ENCODE measurements around the gene TXNRD2. TPM values are rescaled to one million over a fixed set of nuclear protein-coding genes. Genes with fewer than 3 reads are reported as not detected.

The TXNRD2 gene
- total and polyA plus RNA-seq, 10 of the 15 experiments (the other 5 are each of a cell fraction or from before 2014, with no cell fraction given): 1.6 to 26.0 (median 13.9) TPM

GRCh38 chr22:19854778-19855503 lies 86.7 kb downstream of the TXNRD2 start, which contains the start of the genes GNB1L and RTL10 (continued):
- TF ChIP-seq PRDM15 (CRISPR knock-in tag; IDR thresholded peaks at IDR 0.05): no peak
- TF ChIP-seq SP1 (IDR thresholded peaks at IDR 0.05; ENCODE audit: low read depth, low read length): peak; percentile 70
- TF ChIP-seq, protein P1, sequence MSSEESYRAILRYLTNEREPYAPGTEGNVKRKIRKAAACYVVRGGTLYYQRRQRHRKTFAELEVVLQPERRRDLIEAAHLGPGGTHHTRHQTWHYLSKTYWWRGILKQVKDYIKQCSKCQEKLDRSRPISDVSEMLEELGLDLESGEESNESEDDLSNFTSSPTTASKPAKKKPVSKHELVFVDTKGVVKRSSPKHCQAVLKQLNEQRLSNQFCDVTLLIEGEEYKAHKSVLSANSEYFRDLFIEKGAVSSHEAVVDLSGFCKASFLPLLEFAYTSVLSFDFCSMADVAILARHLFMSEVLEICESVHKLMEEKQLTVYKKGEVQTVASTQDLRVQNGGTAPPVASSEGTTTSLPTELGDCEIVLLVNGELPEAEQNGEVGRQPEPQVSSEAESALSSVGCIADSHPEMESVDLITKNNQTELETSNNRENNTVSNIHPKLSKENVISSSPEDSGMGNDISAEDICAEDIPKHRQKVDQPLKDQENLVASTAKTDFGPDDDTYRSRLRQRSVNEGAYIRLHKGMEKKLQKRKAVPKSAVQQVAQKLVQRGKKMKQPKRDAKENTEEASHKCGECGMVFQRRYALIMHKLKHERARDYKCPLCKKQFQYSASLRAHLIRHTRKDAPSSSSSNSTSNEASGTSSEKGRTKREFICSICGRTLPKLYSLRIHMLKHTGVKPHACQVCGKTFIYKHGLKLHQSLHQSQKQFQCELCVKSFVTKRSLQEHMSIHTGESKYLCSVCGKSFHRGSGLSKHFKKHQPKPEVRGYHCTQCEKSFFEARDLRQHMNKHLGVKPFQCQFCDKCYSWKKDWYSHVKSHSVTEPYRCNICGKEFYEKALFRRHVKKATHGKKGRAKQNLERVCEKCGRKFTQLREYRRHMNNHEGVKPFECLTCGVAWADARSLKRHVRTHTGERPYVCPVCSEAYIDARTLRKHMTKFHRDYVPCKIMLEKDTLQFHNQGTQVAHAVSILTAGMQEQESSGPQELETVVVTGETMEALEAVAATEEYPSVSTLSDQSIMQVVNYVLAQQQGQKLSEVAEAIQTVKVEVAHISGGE (CRISPR knock-in tag; IDR thresholded peaks at IDR 0.05): no peak
- peak in 1 of 2 experiments; percentile 97; a peak in 1 of 3 replicates for TF ChIP-seq EGR1 (IDR thresholded peaks at IDR 0.05; ENCODE audit: borderline replicate concordance in 1 of 2, low read depth in 2 of 2, low read length in 2 of 2)
- no peak for TF ChIP-seq E2F8 (IDR thresholded peaks at IDR 0.05; ENCODE audit: low read depth, partially characterized antibody)
- no peak for TF ChIP-seq CBX5 (IDR thresholded peaks at IDR 0.05; ENCODE audit: low read depth)
- no peak for TF ChIP-seq JUNB (IDR thresholded peaks at IDR 0.05)
- TF ChIP-seq POLR2AphosphoS5 (IDR thresholded peaks at IDR 0.05; ENCODE audit: low read length): peak; percentile 87
- no peak for TF ChIP-seq MTA2 (IDR thresholded peaks at IDR 0.05; ENCODE audit: low read depth)
- TF ChIP-seq SIN3A (IDR thresholded peaks at IDR 0.05; ENCODE audit: low read depth, low read length): no peak; the same call in 1 of the 2 replicates
- TF ChIP-seq, protein P2, sequence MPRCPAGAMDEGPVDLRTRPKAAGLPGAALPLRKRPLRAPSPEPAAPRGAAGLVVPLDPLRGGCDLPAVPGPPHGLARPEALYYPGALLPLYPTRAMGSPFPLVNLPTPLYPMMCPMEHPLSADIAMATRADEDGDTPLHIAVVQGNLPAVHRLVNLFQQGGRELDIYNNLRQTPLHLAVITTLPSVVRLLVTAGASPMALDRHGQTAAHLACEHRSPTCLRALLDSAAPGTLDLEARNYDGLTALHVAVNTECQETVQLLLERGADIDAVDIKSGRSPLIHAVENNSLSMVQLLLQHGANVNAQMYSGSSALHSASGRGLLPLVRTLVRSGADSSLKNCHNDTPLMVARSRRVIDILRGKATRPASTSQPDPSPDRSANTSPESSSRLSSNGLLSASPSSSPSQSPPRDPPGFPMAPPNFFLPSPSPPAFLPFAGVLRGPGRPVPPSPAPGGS (IDR thresholded peaks at IDR 0.05; ENCODE audit: borderline replicate concordance, insufficient read depth, low read depth, low read length, poor library complexity, severe bottlenecking): no peak
- TF ChIP-seq POLR2A (IDR thresholded peaks at IDR 0.05; ENCODE audit: low read depth, low read length): peak; percentile 96
- TF ChIP-seq, protein P3, sequence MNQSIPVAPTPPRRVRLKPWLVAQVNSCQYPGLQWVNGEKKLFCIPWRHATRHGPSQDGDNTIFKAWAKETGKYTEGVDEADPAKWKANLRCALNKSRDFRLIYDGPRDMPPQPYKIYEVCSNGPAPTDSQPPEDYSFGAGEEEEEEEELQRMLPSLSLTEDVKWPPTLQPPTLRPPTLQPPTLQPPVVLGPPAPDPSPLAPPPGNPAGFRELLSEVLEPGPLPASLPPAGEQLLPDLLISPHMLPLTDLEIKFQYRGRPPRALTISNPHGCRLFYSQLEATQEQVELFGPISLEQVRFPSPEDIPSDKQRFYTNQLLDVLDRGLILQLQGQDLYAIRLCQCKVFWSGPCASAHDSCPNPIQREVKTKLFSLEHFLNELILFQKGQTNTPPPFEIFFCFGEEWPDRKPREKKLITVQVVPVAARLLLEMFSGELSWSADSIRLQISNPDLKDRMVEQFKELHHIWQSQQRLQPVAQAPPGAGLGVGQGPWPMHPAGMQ (IDR thresholded peaks at IDR 0.05; ENCODE audit: borderline replicate concordance): no peak
